GM12892 (cell line): ENCODE results near the gene ZNF556.

Experiments used
- POLR2A ChIP-seq: IDR thresholded peaks from 2 replicates; pipeline ENCODE4 v1.6.1; 2011; ENCODE audit warnings: low read depth, low read length, control low read depth
- POLR2AphosphoS5 ChIP-seq: IDR thresholded peaks from 2 replicates; pipeline ENCODE4 v1.6.1; 2011; ENCODE audit warnings: low read depth, low read length, control low read depth

GRCh38 chr19:2845107-2845506 lies 22.0 kb upstream of the ZNF556 start:
- TF ChIP-seq POLR2AphosphoS5: no peak
- no peak for TF ChIP-seq POLR2A
